Measurements from ENCODE around the gene RERE.
A peak's percentile ranks its signal among the peaks of the same experiment; 100 is the strongest.

GRCh38 chr1:8541961-8542521 is 275.4 kb downstream of the RERE start:
- no peak for TF ChIP-seq ZNF624 (tag by site-specific recombination; IDR thresholded peaks at IDR 0.05)
- no peak for TF ChIP-seq CTCF (tag by site-specific recombination; IDR thresholded peaks at IDR 0.05)
- no peak for TF ChIP-seq ZBTB21 (tag by site-specific recombination; IDR thresholded peaks at IDR 0.05)
- TF ChIP-seq TCF7L2 (IDR thresholded peaks at IDR 0.05; ENCODE audit: borderline replicate concordance, low read depth, low read length), result no peak
- no peak for TF ChIP-seq ZNF645 (tag by site-specific recombination; IDR thresholded peaks at IDR 0.05)
- no peak for TF ChIP-seq SETDB1 (IDR thresholded peaks at IDR 0.05; ENCODE audit: insufficient read length, low read length)
- 0 out of 2 replicates have a peak, but pooled peaks have one; percentile 15 for TF ChIP-seq IKZF3 (tag by site-specific recombination; IDR thresholded peaks at IDR 0.05)

All from HEK293 (cell line).